Effector memory CD8-positive, alpha-beta T cell (primary cell): ENCODE measurements around the gene ABCC4.
"Not testable (repeated sequence)": the region's sequence is repeated elsewhere in the genome, so short reads cannot be mapped to it uniquely, and the experiment has no call there.

Experiments used
- ATAC-seq: fragments of 150-1000 bp; cut with Tn5 transposase; replicated peaks from 2 replicates; pipeline ENCODE4 v1.10.0; 2021; ENCODE audit warnings: mild to moderate bottlenecking, moderate library complexity
- DNase-seq, 3 experiments: peaks; one replicate each; pipeline ENCODE4 v3.0.0; 2021
- H3K27ac Mint-ChIP-seq, 2 donors: one replicate each; pipeline ENCODE4 v1.8.0; 2022; ENCODE audit warnings: mild to moderate bottlenecking in 2 of 2, mixed read lengths in 2 of 2, moderate library complexity in 2 of 2
- H3K27me3 Mint-ChIP-seq, 2 donors: one replicate each; pipeline ENCODE4 v1.8.0; 2022; ENCODE audit warnings: mixed read lengths in 2 of 2
- H3K36me3 Mint-ChIP-seq: one replicate; pipeline ENCODE4 v1.8.0; 2022; ENCODE audit warnings: mild to moderate bottlenecking, moderate library complexity, mixed read lengths; ENCODE audit not compliant: insufficient read depth
- H3K4me1 Mint-ChIP-seq, 2 donors: one replicate each; pipeline ENCODE4 v1.8.0; 2022; ENCODE audit warnings: low read depth in 2 of 2, mixed read lengths in 2 of 2
- H3K4me3 Mint-ChIP-seq, 2 donors: one replicate each; pipeline ENCODE4 v1.8.0; 2022; ENCODE audit warnings: mild to moderate bottlenecking in 2 of 2, mixed read lengths in 2 of 2, moderate library complexity in 2 of 2
- H3K9me3 Mint-ChIP-seq, 2 donors: one replicate each; pipeline ENCODE4 v1.8.0; 2022; ENCODE audit warnings: mixed read lengths in 2 of 2

The ABCC4 gene

DNA sequence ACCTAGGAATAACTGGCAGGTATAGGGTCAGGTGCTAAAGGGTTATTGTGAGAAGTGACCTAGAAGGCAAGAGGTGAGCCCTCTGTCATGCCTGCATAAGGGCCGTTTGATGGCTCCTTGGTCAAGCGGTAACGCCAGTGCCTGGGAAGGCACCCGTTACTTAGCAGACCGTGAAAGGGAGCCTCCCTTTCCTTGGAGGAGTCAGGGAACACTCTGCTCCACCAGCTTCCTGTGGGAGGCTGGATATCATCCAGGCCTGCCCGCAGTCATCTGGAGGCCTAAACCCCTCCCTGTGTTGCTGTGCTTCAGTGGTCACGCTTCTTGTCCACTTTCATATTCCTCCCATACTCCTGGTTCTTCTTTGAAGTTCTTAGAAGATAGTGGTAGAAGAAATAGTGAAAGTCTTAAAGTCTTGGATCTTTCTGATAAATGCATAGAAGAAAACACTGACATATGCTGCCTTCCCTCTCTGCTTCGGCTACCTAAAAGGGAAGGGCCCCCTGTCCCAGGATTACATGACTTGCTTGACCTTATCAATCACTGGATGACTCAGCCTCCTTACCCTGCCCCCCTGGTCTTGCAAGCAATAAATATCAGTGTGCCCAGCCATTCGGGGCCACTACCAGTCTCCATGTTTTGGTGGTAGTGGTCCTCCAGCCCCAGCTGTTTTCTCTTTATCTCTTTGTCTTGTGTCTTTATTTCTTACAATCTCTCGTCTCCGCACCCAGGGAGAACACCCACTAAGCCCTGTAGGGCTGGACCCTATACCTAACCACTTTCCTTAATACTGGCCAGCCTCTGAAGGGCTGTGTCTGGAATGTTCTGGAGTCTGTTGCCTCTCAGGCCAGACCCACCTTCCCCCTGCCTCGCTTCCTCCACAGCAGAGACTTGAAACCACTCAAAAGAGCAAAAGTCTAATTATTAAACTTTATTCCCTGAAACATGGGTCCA, 16.1 kb upstream of the ABCC4 start:
- no peaks in the 10 kb centered on the region for H3K4me1 Mint-ChIP-seq
- no peak overlapping the region for H3K27ac Mint-ChIP-seq
- peaks cover 6 to 29% of the 10 kb centered on the region in 2 donors for H3K27me3 Mint-ChIP-seq
- no peak overlapping the region for H3K4me3 Mint-ChIP-seq
- DNase-seq (no peak), ATAC-seq (no peak)
- peaks cover 3% of the 10 kb centered on the region for H3K36me3 Mint-ChIP-seq
- no peaks in the 10 kb centered on the region for H3K9me3 Mint-ChIP-seq

DNA sequence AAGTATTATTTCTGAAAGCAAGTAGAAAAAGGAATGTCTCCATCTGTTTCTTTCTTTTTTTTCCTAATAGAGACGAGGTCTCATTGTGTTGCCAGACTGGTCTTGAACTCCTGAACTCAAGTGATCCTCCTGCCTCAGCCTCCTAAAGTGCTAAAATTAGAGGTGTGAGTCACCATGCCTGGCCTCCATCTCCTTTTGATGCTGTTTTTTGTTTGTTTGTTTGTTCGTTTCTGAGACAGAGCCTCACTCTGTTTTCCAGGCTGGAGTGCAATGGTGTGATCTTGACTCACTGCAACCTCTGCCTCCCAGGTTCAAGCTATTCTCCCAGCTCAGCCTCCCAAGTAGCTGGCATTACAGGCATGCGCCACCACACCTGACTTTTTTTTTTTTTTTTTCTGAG, 14.5 kb upstream of the ABCC4 start:
- no peak overlapping the region for H3K27ac Mint-ChIP-seq
- DNase-seq (no peak), ATAC-seq (no peak)
- peaks cover 5 to 42% of the 10 kb centered on the region in 2 donors for H3K27me3 Mint-ChIP-seq
- H3K4me1 Mint-ChIP-seq: no peaks in the 10 kb centered on the region
- H3K36me3 Mint-ChIP-seq: peaks cover 3% of the 10 kb centered on the region
- no peak overlapping the region for H3K4me3 Mint-ChIP-seq
- no peaks in the 10 kb centered on the region for H3K9me3 Mint-ChIP-seq

DNA sequence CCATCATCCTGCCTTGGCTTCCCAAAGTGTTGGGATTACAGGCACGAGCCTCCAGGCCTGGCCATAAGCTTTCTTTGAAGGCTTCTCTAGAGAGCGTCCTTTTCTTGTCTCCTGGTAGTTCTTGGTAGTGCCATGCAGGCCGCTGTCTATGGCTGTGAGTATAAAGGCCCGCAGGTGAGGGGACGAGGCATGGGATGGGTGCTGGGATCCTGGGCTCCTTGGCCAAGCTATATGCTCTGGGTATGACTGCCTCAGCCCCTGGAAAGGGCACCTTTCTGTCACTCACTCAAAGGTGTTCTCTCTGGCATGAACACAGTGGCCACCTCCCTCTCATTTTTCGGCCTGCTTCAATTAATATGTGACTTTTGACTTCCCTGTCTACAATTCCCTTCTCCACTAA, 6.3 kb upstream of the ABCC4 start:
- no peaks in the 10 kb centered on the region for H3K4me1 Mint-ChIP-seq
- H3K4me3 Mint-ChIP-seq: no peak overlapping the region

GRCh38 chr13:95304453-95304852, 3.2 kb upstream of the ABCC4 start:
- Mint-ChIP-seq H3K27ac (no peak overlapping the region), H3K4me1 (peaks cover 7 to 10% of the 10 kb centered on the region in 2 donors), H3K36me3 (no peaks in the 10 kb centered on the region), H3K9me3 (no peaks in the 10 kb centered on the region), H3K4me3 (no peak overlapping the region), H3K27me3 (no peaks in the 10 kb centered on the region)
- ATAC-seq: no peak
- DNase-seq: no peak

More for the DNA sequence above, 6.3 kb upstream of the ABCC4 start:
- peaks cover 0 to 21% of the 10 kb centered on the region in 2 donors for H3K27me3 Mint-ChIP-seq
- ATAC-seq: no peak
- no peak for DNase-seq
- H3K9me3 Mint-ChIP-seq: no peaks in the 10 kb centered on the region
- H3K27ac Mint-ChIP-seq: no peak overlapping the region
- H3K36me3 Mint-ChIP-seq: no peaks in the 10 kb centered on the region

GRCh38 chr13:95301968-95302393, 730 bp upstream of the ABCC4 start:
- Mint-ChIP-seq H3K36me3 (no peaks in the 10 kb centered on the region), H3K9me3 (no peaks in the 10 kb centered on the region), H3K4me3 (peak overlapping the region; percentile 85 to 93), H3K4me1 (peaks cover 10 to 18% of the 10 kb centered on the region in 2 donors), H3K27me3 (no peaks in the 10 kb centered on the region), H3K27ac (no peak overlapping the region)
- DNase-seq: peak in 1 of 3 experiments; percentile 2
- no peak for ATAC-seq

GRCh38 chr13:95300625-95301182, 547 bp downstream of the ABCC4 start:
- Mint-ChIP-seq H3K9me3 (no peaks in the 10 kb centered on the region), H3K36me3 (no peaks in the 10 kb centered on the region), H3K4me3 (peak overlapping the region; percentile 85 to 93), H3K27me3 (no peaks in the 10 kb centered on the region), H3K27ac (peak overlapping the region; percentile 11 to 83), H3K4me1 (peaks cover 16 to 23% of the 10 kb centered on the region in 2 donors)
- peak; percentile 4 to 9 (median 6) for DNase-seq
- ATAC-seq: peak; percentile 67

GRCh38 chr13:95298971-95299621, 2.2 kb downstream of the ABCC4 start:
- Mint-ChIP-seq H3K27ac (peak overlapping the region; percentile 41 to 59), H3K9me3 (no peaks in the 10 kb centered on the region), H3K4me3 (peak overlapping the region; percentile 85 to 93), H3K27me3 (no peaks in the 10 kb centered on the region), H3K4me1 (peaks cover 16 to 23% of the 10 kb centered on the region in 2 donors), H3K36me3 (no peaks in the 10 kb centered on the region)
- no peak for DNase-seq
- ATAC-seq: no peak

DNA sequence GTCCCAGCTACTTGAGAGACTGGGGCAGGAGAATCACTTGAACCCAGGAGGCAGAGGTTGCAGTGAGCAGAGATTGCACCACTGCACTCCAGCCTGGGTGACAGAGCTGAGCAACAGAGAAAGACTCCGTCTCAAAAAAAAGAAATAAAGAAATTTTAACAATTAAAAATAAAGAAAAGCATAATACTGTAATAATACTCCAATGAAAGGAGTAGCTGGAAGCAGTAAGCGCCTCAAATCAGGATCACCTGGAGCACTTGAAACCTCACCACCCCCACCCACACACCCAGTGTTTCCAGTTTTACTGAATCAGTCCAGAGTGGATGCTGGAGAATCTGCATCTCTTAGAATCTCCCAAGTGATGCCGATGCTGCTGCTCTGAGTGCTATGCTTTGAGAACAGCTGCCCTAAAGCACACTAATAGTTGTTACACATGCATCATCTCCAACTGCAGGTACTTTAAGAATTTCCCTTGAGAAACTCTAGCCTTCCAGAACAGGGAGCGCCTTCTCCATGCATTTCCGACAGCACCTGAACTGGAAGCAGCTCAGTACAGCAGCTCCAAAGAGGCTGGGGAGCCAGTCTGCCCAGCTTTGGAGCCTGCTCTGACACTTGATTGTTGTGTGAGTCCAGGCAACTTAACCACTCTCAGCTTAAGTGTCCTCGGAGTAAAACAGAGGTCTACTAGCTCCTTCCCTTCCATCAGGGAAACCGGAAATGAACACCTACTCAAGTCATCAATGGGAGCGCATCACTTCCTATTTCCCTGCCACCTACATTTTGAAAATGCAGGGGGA, 2.9 kb downstream of the ABCC4 start:
- DNase-seq (no peak), ATAC-seq (no peak)
- Mint-ChIP-seq H3K4me3 (no peak overlapping the region), H3K9me3 (no peaks in the 10 kb centered on the region), H3K27ac (peak overlapping the region; percentile 35 to 59), H3K4me1 (peaks cover 16 to 23% of the 10 kb centered on the region in 2 donors), H3K36me3 (no peaks in the 10 kb centered on the region), H3K27me3 (no peaks in the 10 kb centered on the region)

DNA sequence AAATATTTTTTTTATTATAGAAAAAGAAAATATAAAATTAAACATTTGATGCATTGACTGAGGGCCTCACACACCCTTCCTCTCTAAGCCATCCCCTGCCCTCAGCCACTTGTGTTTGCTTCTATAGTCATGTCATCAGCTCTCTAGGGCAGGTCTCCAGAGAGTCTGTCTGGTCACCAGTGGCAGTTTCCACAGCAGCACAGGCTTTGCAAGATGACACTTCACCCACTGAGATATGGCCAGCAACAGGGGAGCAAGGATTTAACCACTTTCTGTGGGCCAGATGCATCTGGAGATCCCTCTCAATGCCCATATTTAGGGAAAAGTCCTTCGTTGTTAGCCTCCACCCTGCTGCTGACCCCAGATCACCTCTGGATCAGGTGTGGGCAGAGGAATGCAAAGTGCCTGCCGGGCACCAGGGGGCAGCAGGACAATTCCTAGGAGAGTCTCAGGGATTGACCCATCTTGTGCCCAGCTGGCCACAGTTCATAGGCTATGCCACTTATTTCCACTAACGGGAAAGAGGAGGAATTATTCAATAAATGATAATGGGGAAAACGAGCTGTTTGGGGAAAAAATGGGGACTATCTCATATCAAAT, 4.8 kb downstream of the ABCC4 start:
- no peak overlapping the region for H3K4me3 Mint-ChIP-seq
- DNase-seq (peak in 2 of 3 experiments; percentile 3 to 4), ATAC-seq (no peak)
- no peaks in the 10 kb centered on the region for H3K9me3 Mint-ChIP-seq
- peak overlapping the region in 1 of 2 donors; percentile 75 for H3K27ac Mint-ChIP-seq
- no peaks in the 10 kb centered on the region for H3K27me3 Mint-ChIP-seq
- peaks cover 16 to 21% of the 10 kb centered on the region in 2 donors for H3K4me1 Mint-ChIP-seq
- no peaks in the 10 kb centered on the region for H3K36me3 Mint-ChIP-seq

DNA sequence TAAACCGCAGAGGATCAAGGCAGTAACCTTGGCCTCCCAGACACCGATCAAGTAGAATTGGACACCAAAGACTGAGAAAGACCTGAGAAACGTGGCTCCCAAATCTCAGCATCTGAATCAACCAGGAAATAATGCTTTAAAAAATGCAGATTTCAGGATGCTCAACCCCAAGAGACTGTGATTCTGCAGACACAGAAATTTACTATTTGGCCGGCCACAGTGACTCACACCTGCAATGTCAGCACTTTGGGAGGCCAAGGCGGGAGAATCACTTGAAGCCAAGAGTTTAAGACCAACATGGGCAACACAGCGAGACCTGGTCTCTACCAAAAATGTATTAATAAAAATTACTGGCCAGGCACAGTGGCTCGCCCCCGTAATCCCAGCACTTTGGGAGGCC, 6.2 kb downstream of the ABCC4 start:
- Mint-ChIP-seq H3K4me1 (peaks cover 11 to 16% of the 10 kb centered on the region in 2 donors), H3K4me3 (no peak overlapping the region), H3K9me3 (no peaks in the 10 kb centered on the region), H3K27me3 (no peaks in the 10 kb centered on the region), H3K36me3 (no peaks in the 10 kb centered on the region), H3K27ac (no peak overlapping the region)
- no peak for ATAC-seq
- no peak for DNase-seq

GRCh38 chr13:95292622-95293021, 8.6 kb downstream of the ABCC4 start:
- H3K9me3 Mint-ChIP-seq: no peaks in the 10 kb centered on the region
- no peak overlapping the region for H3K27ac Mint-ChIP-seq
- H3K36me3 Mint-ChIP-seq: no peaks in the 10 kb centered on the region
- H3K4me3 Mint-ChIP-seq: no peak overlapping the region
- peaks cover 9 to 10% of the 10 kb centered on the region in 2 donors for H3K4me1 Mint-ChIP-seq
- no peak for ATAC-seq
- H3K27me3 Mint-ChIP-seq: no peaks in the 10 kb centered on the region
- no peak for DNase-seq

GRCh38 chr13:95289901-95290300, 11.3 kb downstream of the ABCC4 start:
- not testable (repeated sequence) for ATAC-seq, H3K36me3 Mint-ChIP-seq, DNase-seq

More at GRCh38 chr13:95289901-95290300, 11.3 kb downstream of the ABCC4 start:
- not testable (repeated sequence) for H3K27ac Mint-ChIP-seq, H3K27me3 Mint-ChIP-seq, H3K9me3 Mint-ChIP-seq, H3K4me3 Mint-ChIP-seq, H3K4me1 Mint-ChIP-seq
